Adrenal gland (tissue), 5 donors: ENCODE measurements around the gene ZNF774.

Experiments used
- POLR2A ChIP-seq, 2 donors: fragments of 450-650 bp; IDR thresholded peaks; one replicate each; pipeline ENCODE4 v1.6.1; 2017; ENCODE audit warnings: antibody characterized with exemption in 2 of 2, mild to moderate bottlenecking in 2 of 2, moderate library complexity in 1 of 2
- TF ChIP-seq, protein P1 (sequence below), 6 experiments: fragments of 450-650 bp in 4 of 6; fragments of 200-600 bp in 2 of 6; sonication (generic) in 1 of 6; IDR thresholded peaks; 1 replicate in 5 of 6; 2 replicates in 1 of 6; pipeline versions ENCODE4 v1.5.1 to v1.8.0; 2016 to 2021; ENCODE audit warnings: antibody characterized with exemption in 6 of 6, mild to moderate bottlenecking in 2 of 6, moderate library complexity in 1 of 6
- donor health status: DM: no; HTN: no; CAD: no.

DNA sequence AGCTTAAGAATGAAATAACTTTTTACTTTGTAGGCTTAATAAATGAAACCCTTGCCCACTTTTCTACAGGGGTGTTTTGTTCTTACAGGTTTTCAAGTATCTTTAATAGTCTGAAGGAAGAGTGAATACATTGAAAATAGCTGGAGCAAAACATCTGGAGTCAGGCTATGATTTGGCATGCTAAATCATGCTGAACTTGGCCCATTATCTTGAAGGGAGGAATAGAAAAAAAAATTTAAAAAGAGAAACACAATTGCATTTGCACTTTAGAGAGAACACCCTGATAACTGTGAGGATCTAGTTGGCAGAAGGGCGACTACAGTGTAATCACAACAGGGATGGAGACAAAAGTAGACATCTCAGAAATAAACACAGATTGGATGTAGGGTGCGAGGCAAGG lies 34.1 kb downstream of the ZNF774 start:
- TF ChIP-seq, protein P1, sequence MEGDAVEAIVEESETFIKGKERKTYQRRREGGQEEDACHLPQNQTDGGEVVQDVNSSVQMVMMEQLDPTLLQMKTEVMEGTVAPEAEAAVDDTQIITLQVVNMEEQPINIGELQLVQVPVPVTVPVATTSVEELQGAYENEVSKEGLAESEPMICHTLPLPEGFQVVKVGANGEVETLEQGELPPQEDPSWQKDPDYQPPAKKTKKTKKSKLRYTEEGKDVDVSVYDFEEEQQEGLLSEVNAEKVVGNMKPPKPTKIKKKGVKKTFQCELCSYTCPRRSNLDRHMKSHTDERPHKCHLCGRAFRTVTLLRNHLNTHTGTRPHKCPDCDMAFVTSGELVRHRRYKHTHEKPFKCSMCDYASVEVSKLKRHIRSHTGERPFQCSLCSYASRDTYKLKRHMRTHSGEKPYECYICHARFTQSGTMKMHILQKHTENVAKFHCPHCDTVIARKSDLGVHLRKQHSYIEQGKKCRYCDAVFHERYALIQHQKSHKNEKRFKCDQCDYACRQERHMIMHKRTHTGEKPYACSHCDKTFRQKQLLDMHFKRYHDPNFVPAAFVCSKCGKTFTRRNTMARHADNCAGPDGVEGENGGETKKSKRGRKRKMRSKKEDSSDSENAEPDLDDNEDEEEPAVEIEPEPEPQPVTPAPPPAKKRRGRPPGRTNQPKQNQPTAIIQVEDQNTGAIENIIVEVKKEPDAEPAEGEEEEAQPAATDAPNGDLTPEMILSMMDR (IDR thresholded peaks at IDR 0.05) = no peak
- no peak for TF ChIP-seq POLR2A (IDR thresholded peaks at IDR 0.05)
